SK-N-SH treated with all-trans-retinoic acid at 6 μM for 48 hours (cell line): ENCODE measurements around the gene CIITA.

Experiments used
- ATAC-seq: fragments of 200-7000 bp; cut with Tn5 transposase; 3 replicates; pipeline ENCODE4 v1.9.1; 2020; ENCODE audit warnings: mild to moderate bottlenecking, moderate library complexity
- ARNTL ChIP-seq: fragments of 450-650 bp; formaldehyde crosslinking; IDR thresholded peaks from 2 replicates; pipeline ENCODE4 v1.5.0; 2020; ENCODE audit warnings: low read depth, mild to moderate bottlenecking, moderate library complexity, borderline replicate concordance
- BACH2 ChIP-seq: fragments of 250-450 bp; sonication (Bioruptor Pico); IDR thresholded peaks from 2 replicates; pipeline ENCODE4 v1.9.0; 2021; ENCODE audit warnings: mild to moderate bottlenecking, borderline replicate concordance
- CREB5 ChIP-seq: fragments of 250-450 bp; sonication (Bioruptor Pico); IDR thresholded peaks from 2 replicates; pipeline ENCODE4 v1.5.1; 2020; ENCODE audit warnings: low read depth, mild to moderate bottlenecking, moderate library complexity
- CSDC2 ChIP-seq: fragments of 250-450 bp; sonication (Bioruptor Pico); IDR thresholded peaks from 2 replicates; pipeline ENCODE4 v1.5.0; 2020; ENCODE audit warnings: mild to moderate bottlenecking, moderate library complexity
- CSRNP3 ChIP-seq: fragments of 250-450 bp; sonication (Bioruptor Pico); IDR thresholded peaks from 2 replicates; pipeline ENCODE4 v1.5.1; 2021; ENCODE audit warnings: mild to moderate bottlenecking, moderate library complexity
- ESRRG ChIP-seq: fragments of 250-450 bp; sonication (Bioruptor Pico); IDR thresholded peaks from 2 replicates; pipeline ENCODE4 v1.6.1; 2021; ENCODE audit warnings: mild to moderate bottlenecking
- GLIS3 ChIP-seq: fragments of 250-450 bp; sonication (Bioruptor Pico); IDR thresholded peaks from 2 replicates; pipeline ENCODE4 v1.5.0; 2020; ENCODE audit warnings: mild to moderate bottlenecking, moderate library complexity
- OSR1 ChIP-seq: fragments of 250-450 bp; sonication (Bioruptor Pico); IDR thresholded peaks from 2 replicates; pipeline ENCODE4 v1.8.0; 2022; ENCODE audit warnings: moderate library complexity, mild to moderate bottlenecking, inconsistent platforms
- PATZ1 ChIP-seq: fragments of 250-450 bp; sonication (Bioruptor Pico); IDR thresholded peaks from 2 replicates; pipeline ENCODE4 v1.8.0; 2020; ENCODE audit warnings: mild to moderate bottlenecking, moderate library complexity, borderline replicate concordance
- PPARA ChIP-seq: fragments of 250-450 bp; sonication (Bioruptor Pico); IDR thresholded peaks from 2 replicates; pipeline ENCODE4 v1.5.0; 2020; ENCODE audit warnings: mild to moderate bottlenecking, borderline replicate concordance
- RARB ChIP-seq: fragments of 250-450 bp; sonication (Bioruptor Pico); IDR thresholded peaks from 2 replicates; pipeline ENCODE4 v1.8.0; 2021; ENCODE audit warnings: mild to moderate bottlenecking, moderate library complexity
- SNAI2 ChIP-seq: fragments of 250-450 bp; sonication (Bioruptor Pico); IDR thresholded peaks from 2 replicates; pipeline ENCODE4 v1.5.0; 2020; ENCODE audit warnings: mild to moderate bottlenecking, moderate library complexity
- TOX ChIP-seq: fragments of 250-450 bp; sonication (Bioruptor Pico); IDR thresholded peaks from 2 replicates; pipeline ENCODE4 v1.8.0; 2021; ENCODE audit warnings: mild to moderate bottlenecking, moderate library complexity, borderline replicate concordance
- ZC3H10 ChIP-seq: fragments of 250-450 bp; sonication (Bioruptor Pico); IDR thresholded peaks from 2 replicates; pipeline ENCODE4 v1.5.1; 2021; ENCODE audit warnings: mild to moderate bottlenecking, moderate library complexity
- ZFP3 ChIP-seq: fragments of 250-450 bp; sonication (Bioruptor Pico); IDR thresholded peaks from 2 replicates; pipeline ENCODE4 v1.5.0; 2020; ENCODE audit warnings: mild to moderate bottlenecking, moderate library complexity
- ZFP30 ChIP-seq: fragments of 450-650 bp; formaldehyde crosslinking; IDR thresholded peaks from 2 replicates; pipeline ENCODE4 v1.5.0; 2022; ENCODE audit warnings: mild to moderate bottlenecking, moderate library complexity
- ZNF565 ChIP-seq: fragments of 450-650 bp; formaldehyde crosslinking; conservative IDR thresholded peaks from 2 replicates; pipeline ENCODE4 v1.5.0; 2020; ENCODE audit warnings: low read depth, mild to moderate bottlenecking, moderate library complexity
- ZNF70 ChIP-seq: fragments of 450-650 bp; formaldehyde crosslinking; IDR thresholded peaks from 2 replicates; pipeline ENCODE4 v1.5.0; 2020; ENCODE audit warnings: mild to moderate bottlenecking, moderate library complexity
- ZNF8 ChIP-seq: fragments of 450-650 bp; formaldehyde crosslinking; IDR thresholded peaks from 2 replicates; pipeline ENCODE4 v1.5.0; 2020; ENCODE audit warnings: mild to moderate bottlenecking, moderate library complexity
- TF ChIP-seq, protein P1 (sequence below): fragments of 250-450 bp; sonication (Bioruptor Pico); IDR thresholded peaks from 2 replicates; pipeline ENCODE4 v1.8.0; 2021; ENCODE audit warnings: low read depth, mild to moderate bottlenecking, moderate library complexity, borderline replicate concordance
- TF ChIP-seq, protein P2 (sequence below): fragments of 250-450 bp; sonication (Bioruptor Pico); IDR thresholded peaks from 2 replicates; pipeline ENCODE4 v1.5.0; 2020; ENCODE audit warnings: mild to moderate bottlenecking, moderate library complexity

The CIITA gene

GRCh38 chr16:10888320-10888937, 11.4 kb downstream of the CIITA start:
- TF ChIP-seq OSR1 (CRISPR knock-in tag): no peak
- no peak for TF ChIP-seq TOX (CRISPR knock-in tag)
- no peak for TF ChIP-seq SNAI2 (CRISPR knock-in tag)
- TF ChIP-seq ZNF8: no peak
- TF ChIP-seq ZC3H10 (CRISPR knock-in tag): no peak
- no peak for TF ChIP-seq BACH2 (CRISPR knock-in tag)
- TF ChIP-seq CSRNP3 (CRISPR knock-in tag): no peak
- no peak for TF ChIP-seq ARNTL
- no peak for TF ChIP-seq ZNF70 (CRISPR knock-in tag)
- TF ChIP-seq, protein P1, sequence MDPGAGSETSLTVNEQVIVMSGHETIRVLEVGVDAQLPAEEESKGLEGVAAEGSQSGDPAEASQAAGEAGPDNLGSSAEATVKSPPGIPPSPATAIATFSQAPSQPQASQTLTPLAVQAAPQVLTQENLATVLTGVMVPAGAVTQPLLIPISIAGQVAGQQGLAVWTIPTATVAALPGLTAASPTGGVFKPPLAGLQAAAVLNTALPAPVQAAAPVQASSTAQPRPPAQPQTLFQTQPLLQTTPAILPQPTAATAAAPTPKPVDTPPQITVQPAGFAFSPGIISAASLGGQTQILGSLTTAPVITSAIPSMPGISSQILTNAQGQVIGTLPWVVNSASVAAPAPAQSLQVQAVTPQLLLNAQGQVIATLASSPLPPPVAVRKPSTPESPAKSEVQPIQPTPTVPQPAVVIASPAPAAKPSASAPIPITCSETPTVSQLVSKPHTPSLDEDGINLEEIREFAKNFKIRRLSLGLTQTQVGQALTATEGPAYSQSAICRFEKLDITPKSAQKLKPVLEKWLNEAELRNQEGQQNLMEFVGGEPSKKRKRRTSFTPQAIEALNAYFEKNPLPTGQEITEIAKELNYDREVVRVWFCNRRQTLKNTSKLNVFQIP (CRISPR knock-in tag): no peak
- no peak for TF ChIP-seq PPARA (CRISPR knock-in tag)
- TF ChIP-seq ZNF565 (CRISPR knock-in tag): no peak
- no peak for TF ChIP-seq PATZ1 (CRISPR knock-in tag)
- TF ChIP-seq CREB5 (CRISPR knock-in tag): no peak
- no peak for TF ChIP-seq CSDC2 (CRISPR knock-in tag)
- no peak for TF ChIP-seq ZFP30
- TF ChIP-seq, protein P2, sequence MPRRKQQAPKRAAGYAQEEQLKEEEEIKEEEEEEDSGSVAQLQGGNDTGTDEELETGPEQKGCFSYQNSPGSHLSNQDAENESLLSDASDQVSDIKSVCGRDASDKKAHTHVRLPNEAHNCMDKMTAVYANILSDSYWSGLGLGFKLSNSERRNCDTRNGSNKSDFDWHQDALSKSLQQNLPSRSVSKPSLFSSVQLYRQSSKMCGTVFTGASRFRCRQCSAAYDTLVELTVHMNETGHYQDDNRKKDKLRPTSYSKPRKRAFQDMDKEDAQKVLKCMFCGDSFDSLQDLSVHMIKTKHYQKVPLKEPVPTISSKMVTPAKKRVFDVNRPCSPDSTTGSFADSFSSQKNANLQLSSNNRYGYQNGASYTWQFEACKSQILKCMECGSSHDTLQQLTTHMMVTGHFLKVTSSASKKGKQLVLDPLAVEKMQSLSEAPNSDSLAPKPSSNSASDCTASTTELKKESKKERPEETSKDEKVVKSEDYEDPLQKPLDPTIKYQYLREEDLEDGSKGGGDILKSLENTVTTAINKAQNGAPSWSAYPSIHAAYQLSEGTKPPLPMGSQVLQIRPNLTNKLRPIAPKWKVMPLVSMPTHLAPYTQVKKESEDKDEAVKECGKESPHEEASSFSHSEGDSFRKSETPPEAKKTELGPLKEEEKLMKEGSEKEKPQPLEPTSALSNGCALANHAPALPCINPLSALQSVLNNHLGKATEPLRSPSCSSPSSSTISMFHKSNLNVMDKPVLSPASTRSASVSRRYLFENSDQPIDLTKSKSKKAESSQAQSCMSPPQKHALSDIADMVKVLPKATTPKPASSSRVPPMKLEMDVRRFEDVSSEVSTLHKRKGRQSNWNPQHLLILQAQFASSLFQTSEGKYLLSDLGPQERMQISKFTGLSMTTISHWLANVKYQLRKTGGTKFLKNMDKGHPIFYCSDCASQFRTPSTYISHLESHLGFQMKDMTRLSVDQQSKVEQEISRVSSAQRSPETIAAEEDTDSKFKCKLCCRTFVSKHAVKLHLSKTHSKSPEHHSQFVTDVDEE: no peak
- no peak for TF ChIP-seq GLIS3 (CRISPR knock-in tag)
- TF ChIP-seq ZFP3 (CRISPR knock-in tag): no peak
- TF ChIP-seq, all 23 proteins: peak for 0
- no peak for ATAC-seq

GRCh38 chr16:10889855-10890254, 12.9 kb downstream of the CIITA start:
- TF ChIP-seq ESRRG (CRISPR knock-in tag): no peak
- no peak for TF ChIP-seq ZFP30
- no peak for TF ChIP-seq ARNTL
- no peak for TF ChIP-seq TOX (CRISPR knock-in tag)
- no peak for TF ChIP-seq ZNF8
- TF ChIP-seq ZNF565 (CRISPR knock-in tag): no peak
- no peak for TF ChIP-seq OSR1 (CRISPR knock-in tag)
- no peak for TF ChIP-seq ZC3H10 (CRISPR knock-in tag)
- no peak for TF ChIP-seq RARB (CRISPR knock-in tag)
- ATAC-seq: no peak

GRCh38 chr16:10892782-10893318, 15.8 kb downstream of the CIITA start:
- TF ChIP-seq ZNF70 (CRISPR knock-in tag) (no peak), PATZ1 (CRISPR knock-in tag) (no peak), PPARA (CRISPR knock-in tag) (no peak)
- no peak for ATAC-seq
